Rectal smooth muscle tissue (tissue), 1 donor: ENCODE measurements around the gene ZNF282.
A peak's percentile ranks its signal among the peaks of the same experiment; 100 is the strongest.
"Not testable (repeated sequence)": the region's sequence is repeated elsewhere in the genome, so short reads cannot be mapped to it uniquely, and the experiment has no call there.

Source experiments
- H3K27ac ChIP-seq: one replicate; pipeline ENCODE4 v1.7.0; 2013; ENCODE audit warnings: low read depth, low read length, inconsistent platforms
- H3K27me3 ChIP-seq: one replicate; pipeline ENCODE4 v1.7.0; 2013; ENCODE audit warnings: low read length; ENCODE audit not compliant: control insufficient read depth, insufficient read depth
- H3K36me3 ChIP-seq: one replicate; pipeline ENCODE4 v1.7.0; 2013; ENCODE audit warnings: low read length; ENCODE audit not compliant: control insufficient read depth, insufficient read depth
- H3K4me1 ChIP-seq: one replicate; pipeline ENCODE4 v1.7.0; 2013; ENCODE audit warnings: low read length; ENCODE audit not compliant: control insufficient read depth, insufficient read depth
- H3K4me3 ChIP-seq: one replicate; pipeline ENCODE4 v1.7.0; 2013; ENCODE audit warnings: low read length
- H3K9ac ChIP-seq: one replicate; pipeline ENCODE4 v1.7.0; 2013; ENCODE audit warnings: low read length

ZNF282 gene

GRCh38 chr7:149254181-149254858, 59.0 kb downstream of the ZNF282 start:
- no peaks in the 10 kb centered on the region for H3K27me3 ChIP-seq
- H3K27ac ChIP-seq: no peak overlapping the region
- no peak overlapping the region for H3K4me3 ChIP-seq
- no peak overlapping the region for H3K9ac ChIP-seq
- H3K36me3 ChIP-seq: peaks cover 23% of the 10 kb centered on the region
- H3K4me1 ChIP-seq: no peaks in the 10 kb centered on the region

GRCh38 chr7:149255174-149255573, 59.8 kb downstream of the ZNF282 start:
- H3K27ac ChIP-seq: no peak overlapping the region
- H3K9ac ChIP-seq: no peak overlapping the region
- peaks cover 23% of the 10 kb centered on the region for H3K36me3 ChIP-seq

GRCh38 chr7:149256568-149256967, 61.2 kb downstream of the ZNF282 start:
- Histone ChIP-seq H3K4me3 (no peak overlapping the region), H3K4me1 (peaks cover 4% of the 10 kb centered on the region), H3K9ac (no peak overlapping the region), H3K27ac (no peak overlapping the region), H3K27me3 (no peaks in the 10 kb centered on the region), H3K36me3 (peaks cover 23% of the 10 kb centered on the region)

More at GRCh38 chr7:149255174-149255573, 59.8 kb downstream of the ZNF282 start:
- no peaks in the 10 kb centered on the region for H3K4me1 ChIP-seq
- H3K4me3 ChIP-seq: no peak overlapping the region
- H3K27me3 ChIP-seq: no peaks in the 10 kb centered on the region

GRCh38 chr7:149257146-149257545, 61.8 kb downstream of the ZNF282 start:
- Histone ChIP-seq H3K4me1 (peaks cover 4% of the 10 kb centered on the region), H3K9ac (no peak overlapping the region), H3K36me3 (peaks cover 23% of the 10 kb centered on the region), H3K27ac (no peak overlapping the region), H3K27me3 (no peaks in the 10 kb centered on the region), H3K4me3 (no peak overlapping the region)

DNA sequence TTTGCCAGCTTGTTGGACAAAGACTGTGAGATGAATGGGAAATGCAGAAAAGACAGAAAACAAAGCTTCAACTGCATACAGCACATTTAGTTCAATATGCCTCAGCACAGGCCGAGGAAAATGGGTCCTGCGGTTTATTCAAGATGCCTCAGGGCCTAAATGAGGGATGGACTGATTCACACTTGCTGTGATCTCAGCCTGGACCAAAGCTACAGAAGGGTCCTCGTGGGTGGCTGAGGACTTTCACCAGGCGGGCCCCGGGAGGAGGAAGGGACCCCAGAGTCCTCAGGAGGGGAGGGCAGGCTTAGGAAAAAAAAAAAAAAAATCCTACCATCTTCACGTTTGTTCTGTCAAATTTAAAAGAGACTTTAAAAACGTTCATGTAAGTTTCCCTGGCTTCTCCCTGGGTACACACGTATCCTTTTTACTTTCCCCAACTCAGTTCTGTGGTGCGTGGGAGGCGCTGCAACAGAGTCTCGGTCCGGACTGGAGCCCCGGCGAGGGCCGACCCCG, 66.0 kb downstream of the ZNF282 start:
- peak overlapping the region; percentile 63 for H3K27ac ChIP-seq
- peaks cover 4% of the 10 kb centered on the region for H3K4me1 ChIP-seq
- peaks cover 2% of the 10 kb centered on the region for H3K36me3 ChIP-seq
- peak overlapping the region; percentile 46 for H3K9ac ChIP-seq
- H3K4me3 ChIP-seq: peak overlapping the region; percentile 74
- no peaks in the 10 kb centered on the region for H3K27me3 ChIP-seq

GRCh38 chr7:149261829-149262617, 66.7 kb downstream of the ZNF282 start, which contains the start of gene ZNF783:
ZNF783 (plus strand) TSS chr7:149262196; CDS start chr7:149262334, 138 bp downstream.
- H3K27me3 ChIP-seq: no peaks in the 10 kb centered on the region
- peak within 1 kb of the TSS; percentile 74 for H3K4me3 ChIP-seq
- peaks cover 4% of the 10 kb centered on the region for H3K4me1 ChIP-seq
- peak within 1 kb of the TSS; percentile 63 for H3K27ac ChIP-seq
- peak within 1 kb of the TSS; percentile 62 for H3K9ac ChIP-seq
- H3K36me3 ChIP-seq: peaks cover 8% of the 10 kb centered on the region

- Histone ChIP-seq H3K4me3 (no peak overlapping the region), H3K4me1 (peaks cover 1% of the 10 kb centered on the region), H3K27ac (no peak overlapping the region), H3K27me3 (no peaks in the 10 kb centered on the region), H3K36me3 (peaks cover 13% of the 10 kb centered on the region), H3K9ac (no peak overlapping the region)
Measured at GRCh38 chr7:149266451-149266850, 71.1 kb downstream of the ZNF282 start.

DNA sequence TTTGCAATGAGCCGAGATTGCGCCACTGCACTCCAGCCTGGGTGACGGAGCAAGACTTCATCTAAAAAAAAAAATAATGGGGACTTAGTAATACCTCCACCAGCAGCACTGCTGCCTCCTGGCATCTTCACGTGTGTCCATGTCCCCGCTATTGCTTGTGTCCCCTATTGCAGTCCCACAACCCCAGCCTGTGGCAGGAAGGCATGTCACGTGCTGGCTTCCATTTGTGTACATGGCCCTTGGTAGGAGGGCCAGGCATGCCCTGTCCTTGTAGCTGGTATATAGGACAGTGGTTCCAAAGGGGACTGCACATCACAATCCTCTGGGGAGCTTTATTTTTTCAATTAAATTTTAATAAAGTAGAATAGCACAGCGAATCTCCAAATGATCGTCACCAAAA, 72.4 kb downstream of the ZNF282 start:
- H3K27me3 ChIP-seq: no peaks in the 10 kb centered on the region
- H3K4me3 ChIP-seq: no peak overlapping the region
- peaks cover 13% of the 10 kb centered on the region for H3K36me3 ChIP-seq
- H3K4me1 ChIP-seq: no peaks in the 10 kb centered on the region
- H3K27ac ChIP-seq: no peak overlapping the region
- no peak overlapping the region for H3K9ac ChIP-seq

DNA sequence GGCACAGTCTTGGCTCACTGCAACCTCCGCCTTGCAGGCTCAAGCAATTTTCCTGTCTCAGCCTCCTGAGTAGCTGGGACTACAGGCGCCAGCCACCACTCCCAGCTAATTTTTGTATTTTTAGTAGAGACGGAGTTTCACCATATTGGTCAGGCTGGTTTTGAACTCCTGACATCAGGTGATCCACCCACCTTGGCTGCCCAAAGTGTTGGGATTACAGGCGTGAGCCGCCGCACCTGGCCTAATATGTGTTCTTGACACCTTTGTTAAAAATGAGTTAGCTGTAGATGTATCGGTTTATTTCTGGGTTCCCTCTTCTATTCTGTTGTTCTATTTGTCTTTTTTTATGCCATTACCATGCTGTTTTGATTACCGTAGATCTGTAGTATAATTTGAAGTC, 79.1 kb downstream of the ZNF282 start:
- H3K36me3 ChIP-seq, H3K4me1 ChIP-seq, H3K27ac ChIP-seq, H3K9ac ChIP-seq, H3K4me3 ChIP-seq, H3K27me3 ChIP-seq: not testable (repeated sequence)
